Activated CD8-positive, alpha-beta memory T cell treated with anti-CD3 and anti-CD28 coated beads, Interleukin-2, amount 50 U/mL, for 24 hours (primary cell): Measurements from ENCODE around the gene WDFY2.
"Not testable (repeated sequence)": the region's sequence is repeated elsewhere in the genome, so short reads cannot be mapped to it uniquely, and the experiment has no call there.

Source experiments
- DNase-seq: peaks from one replicate; pipeline ENCODE4 v3.0.0-alpha.2; 2020; ENCODE audit errors: extremely low read depth

WDFY2 gene, protein sequence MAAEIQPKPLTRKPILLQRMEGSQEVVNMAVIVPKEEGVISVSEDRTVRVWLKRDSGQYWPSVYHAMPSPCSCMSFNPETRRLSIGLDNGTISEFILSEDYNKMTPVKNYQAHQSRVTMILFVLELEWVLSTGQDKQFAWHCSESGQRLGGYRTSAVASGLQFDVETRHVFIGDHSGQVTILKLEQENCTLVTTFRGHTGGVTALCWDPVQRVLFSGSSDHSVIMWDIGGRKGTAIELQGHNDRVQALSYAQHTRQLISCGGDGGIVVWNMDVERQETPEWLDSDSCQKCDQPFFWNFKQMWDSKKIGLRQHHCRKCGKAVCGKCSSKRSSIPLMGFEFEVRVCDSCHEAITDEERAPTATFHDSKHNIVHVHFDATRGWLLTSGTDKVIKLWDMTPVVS

DNA sequence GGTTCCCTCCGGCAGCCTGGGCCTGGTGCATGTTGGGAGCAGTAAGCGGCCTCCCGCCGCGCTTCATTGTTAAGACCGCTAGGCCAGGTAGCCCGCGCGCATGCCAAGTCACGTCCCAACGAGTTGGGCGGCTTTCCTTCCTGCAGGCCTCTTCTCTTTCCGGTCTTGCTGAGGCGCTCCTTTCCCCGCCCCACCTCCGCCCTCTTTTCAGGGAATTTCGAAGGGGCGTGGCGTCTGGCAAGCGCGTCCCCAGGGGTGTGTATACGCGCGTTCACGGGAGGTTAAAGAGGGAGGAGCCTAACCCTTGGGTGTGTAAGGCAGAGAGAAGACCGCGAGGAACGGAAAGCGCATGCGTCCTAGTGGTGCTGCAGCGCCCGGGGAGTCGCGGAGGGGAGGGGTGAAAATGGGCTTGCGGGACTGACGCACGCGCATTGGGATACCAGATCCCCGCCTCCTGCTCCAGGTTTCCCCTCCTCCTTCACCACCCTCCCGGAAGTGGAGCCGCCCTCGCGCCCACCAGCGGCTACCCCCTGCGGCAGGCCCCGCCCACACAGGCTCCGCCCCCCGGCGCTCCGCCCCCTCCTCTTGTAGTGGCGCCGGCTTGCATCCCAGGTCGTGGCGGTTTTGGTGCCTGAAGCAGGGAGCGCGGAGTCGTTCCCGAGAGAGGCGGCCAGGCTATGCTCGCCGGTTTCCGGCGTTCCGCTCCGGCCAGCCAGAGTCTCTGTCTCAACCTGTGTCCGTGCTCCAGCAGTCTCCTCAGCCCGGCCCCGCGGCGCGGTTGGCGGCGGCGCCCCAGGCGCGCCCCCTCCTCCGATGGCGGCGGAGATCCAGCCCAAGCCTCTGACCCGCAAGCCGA lies at the start of gene WDFY2:
TSS of gene WDFY2 (plus strand) at position 588 of the 856 bp plus-strand sequence. CDS start at position 814, 226 bp downstream.
- DNase-seq: peak; percentile 98

DNA sequence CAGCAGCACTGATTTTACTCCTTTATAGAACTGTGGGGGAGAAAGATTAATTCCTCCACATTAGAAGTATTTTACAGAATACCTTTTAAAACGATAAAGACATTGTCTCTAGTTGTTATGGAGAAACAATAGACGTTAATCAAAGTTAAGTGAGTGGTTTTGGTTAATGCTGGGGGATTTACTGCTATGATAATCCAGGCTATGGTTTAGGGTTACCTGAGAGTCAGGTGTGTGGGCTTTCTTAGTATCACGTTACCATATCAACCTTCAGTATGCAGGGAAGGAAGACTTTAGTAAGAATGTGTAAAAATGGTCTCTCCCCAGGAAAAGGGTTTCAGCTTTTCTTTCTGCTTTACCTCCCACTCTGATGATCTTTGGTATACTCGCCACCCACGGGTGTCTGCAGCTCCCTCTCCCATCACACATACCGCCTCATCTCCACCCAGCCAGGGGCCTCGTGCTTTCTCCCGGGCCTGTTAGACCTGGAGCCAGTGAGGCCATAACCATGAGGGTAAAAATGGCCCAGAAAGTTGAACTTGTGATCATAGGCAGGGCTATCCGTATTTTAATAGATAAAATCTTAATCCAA lies 45.6 kb upstream of the WDFY2 start:
- no peak for DNase-seq

DNA sequence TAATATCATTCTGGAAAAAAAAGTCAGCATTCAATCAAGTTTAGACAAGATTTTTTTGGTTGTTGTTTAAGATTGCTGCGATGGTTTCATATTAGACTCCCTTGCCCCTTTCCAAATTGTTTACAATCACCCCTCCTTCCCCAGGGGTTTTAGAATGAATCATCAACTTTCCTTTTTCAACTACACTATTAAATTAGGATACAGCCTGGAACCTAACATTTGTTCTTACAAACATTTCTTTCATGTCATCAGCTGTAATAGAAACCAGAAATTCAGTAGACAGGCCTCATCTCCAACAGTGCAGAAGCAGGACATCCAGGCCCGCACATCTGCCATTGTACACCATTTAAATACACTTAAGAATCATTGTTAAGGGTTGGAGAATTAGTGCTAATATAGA lies 44.4 kb upstream of the WDFY2 start:
- no peak for DNase-seq

DNA sequence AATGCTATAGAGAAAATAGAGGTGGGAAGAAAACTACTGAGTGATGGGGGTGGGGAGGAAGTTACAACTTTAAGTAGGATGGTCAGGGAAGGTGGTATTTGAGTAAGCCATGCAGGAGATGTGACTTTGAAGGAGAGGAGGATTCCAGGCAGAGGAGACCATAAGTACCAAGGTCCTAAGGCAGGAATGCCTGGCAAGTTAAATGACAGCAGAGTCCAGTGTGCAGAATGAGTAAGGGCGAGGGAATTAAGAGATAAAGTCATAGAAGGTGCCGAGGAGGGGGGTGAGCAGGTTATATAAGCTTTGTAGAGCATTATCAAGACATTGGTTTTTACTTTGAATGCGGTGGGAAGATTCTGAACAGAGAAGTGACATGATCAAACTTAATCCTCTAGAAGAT lies 43.2 kb upstream of the WDFY2 start:
- no peak for DNase-seq

DNA sequence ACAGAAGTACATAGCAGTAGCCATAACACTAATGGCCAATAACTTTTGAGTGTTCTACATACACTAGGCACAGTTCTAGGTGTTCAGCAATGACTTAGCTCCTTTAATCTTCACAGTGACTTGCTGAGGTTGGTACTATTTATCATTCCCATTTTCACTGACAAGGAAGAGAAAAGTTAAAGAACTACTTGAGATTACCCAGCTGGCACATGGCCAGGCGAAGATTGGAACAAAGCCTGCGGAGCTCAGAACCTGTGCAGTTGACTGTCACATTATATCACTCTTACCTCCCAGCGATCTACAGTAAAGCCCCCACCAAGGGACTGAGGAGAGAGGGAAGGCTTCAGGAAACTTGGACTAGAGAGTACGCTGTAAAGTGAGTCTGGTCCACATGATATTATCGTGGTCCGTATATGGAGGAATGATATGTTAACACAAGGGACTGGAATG lies 42.4 kb upstream of the WDFY2 start:
- DNase-seq: no peak

DNA sequence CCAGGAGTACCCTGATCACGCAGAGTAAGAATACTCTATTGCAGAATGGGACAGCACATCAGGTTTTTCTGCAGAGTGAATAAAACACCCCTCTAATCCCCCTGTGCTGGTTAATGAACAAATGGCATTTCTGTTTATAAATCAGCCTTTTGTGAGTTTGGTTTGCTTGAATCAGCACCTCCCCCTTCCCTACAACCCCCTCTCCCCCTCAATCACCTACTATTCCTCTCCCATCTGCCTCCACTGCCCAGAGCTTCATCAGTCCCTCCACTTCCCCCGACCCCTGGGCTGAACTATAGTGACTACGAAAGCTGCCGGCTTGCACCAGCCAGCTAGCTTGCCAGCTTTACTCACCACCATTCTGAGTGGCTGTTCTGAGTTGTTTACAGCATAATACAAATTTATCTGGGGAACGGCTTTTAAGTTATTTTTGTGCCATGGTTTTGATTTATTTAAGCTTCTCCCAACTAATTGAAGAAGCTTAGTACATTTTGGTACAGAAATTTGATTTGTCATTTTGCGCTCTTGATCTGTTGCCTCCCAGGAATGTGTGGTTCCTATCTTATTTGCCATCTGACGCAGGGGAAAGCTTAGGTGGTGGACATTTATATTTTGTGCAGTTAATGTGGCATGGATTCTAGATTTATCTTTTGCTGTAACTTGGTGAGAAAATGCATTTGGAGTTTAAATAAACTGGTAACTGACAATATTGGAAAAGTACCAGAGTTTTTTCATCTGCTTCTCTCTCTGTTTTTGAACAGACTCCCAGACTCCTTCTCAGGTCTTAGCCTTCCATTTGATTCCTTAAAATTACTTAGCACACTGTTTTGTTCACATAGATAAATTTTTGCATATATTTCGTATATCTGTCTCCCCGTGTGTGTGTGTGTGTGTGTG lies 41.7 kb upstream of the WDFY2 start:
- DNase-seq: no peak

DNA sequence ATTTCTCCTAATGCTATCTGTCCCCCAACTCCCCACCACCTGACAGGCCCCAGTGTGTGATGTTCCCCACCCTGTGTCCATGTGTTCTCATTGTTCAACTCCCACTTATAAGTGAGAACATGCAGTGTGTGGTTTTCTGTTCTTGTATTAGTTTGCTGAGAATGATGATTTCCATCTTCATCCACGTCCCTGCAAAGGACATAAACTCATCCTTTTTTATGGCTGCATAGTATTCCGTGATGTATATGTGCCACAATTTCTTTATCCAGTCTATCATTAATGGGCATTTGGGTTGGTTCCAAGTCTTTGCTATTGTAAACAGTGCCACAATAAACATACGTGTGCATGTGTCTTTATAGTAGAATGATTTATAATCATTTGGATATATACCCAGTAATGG lies 38.8 kb upstream of the WDFY2 start:
- DNase-seq: not testable (repeated sequence)

DNA sequence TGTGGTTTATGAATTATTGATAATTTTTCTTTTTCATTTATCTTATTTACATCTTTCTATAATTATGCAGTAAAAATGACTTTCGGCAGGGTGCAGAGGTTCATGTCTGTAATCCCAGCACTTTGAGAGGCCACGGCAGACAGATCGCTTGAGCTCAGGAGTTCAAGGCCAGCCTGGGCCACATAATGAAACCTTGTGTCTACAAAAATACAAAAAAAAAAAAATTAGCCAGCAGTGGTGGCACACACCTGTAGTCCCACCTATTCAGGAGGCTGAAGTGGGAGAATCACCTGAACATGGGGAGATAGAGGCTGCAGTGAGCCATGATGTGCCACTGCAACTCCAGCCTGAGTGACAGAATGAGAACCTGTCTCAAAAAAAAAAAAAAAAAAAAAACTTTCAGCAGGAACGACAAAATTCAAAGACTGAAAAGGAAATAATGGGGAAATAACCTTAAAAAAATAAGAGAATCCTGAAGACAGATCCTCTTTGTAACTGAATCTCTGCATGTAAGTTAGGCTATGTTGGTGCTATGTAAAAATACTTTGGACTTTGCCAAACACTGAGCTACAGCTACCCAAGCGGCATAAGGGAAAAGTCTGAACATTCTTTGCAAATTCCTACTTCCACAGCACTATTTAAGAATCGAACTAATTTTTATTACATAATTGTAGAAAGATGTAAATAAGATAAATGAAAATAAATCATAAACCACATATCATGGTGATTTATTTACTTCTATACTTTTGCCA lies 36.7 kb upstream of the WDFY2 start:
- no peak for DNase-seq

DNA sequence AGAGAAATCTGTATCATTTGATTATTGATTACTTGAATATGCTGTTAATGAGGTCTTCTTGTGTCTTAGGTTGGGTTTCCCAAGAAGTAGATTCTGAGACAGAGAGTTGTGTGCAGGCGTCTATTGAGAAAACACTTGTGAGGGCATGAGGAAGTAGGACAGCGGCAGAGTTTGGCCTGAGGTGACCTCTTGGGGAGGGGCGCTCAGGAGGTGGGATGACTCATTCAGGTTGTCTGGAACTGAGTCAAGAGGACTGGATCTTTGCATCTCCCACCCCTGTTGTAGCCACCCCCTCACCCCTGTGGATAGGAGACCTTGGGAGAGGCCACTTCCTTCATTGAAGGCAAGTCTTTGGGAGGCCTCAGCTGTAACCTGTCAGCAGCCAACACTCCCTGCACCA lies 35.2 kb upstream of the WDFY2 start:
- DNase-seq: no peak

DNA sequence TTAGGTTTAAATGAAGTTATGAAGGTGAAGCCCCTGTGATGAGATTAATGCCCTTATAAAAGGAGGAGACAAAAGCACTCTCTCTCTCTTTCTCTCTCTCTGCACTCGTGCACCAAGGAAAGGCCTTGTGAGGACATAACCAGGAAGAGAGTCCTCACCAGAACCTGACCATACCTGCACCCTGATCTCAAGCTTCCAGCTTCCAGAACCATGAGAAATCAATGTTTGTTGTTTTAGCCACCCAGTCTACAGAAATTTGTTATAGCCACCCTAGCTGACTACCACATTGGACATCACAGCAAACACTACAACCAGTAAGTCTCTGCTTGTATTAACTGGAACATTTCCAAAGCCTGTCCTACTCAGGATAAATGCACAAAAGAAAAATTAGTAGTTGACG lies 34.7 kb upstream of the WDFY2 start:
- DNase-seq: no peak

DNA sequence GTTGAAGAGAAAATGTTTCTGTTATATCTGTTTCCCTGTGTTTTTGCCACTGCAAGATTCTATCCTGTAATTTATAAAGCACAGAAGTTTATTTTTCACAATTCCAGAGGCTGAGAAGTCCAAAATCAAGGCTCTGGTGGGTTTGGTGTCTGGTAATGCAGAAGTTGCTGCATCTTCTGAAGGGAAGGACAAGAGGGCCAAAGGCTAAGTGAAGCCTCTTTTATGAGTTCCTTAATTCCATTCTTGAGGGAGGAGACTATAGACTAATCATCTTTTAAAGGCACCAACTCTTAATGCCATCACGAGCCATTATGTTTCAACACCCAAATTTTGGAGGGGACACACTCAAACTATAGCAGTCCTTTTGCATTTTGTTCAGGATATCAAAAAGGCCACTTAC lies 34.1 kb upstream of the WDFY2 start:
- no peak for DNase-seq

DNA sequence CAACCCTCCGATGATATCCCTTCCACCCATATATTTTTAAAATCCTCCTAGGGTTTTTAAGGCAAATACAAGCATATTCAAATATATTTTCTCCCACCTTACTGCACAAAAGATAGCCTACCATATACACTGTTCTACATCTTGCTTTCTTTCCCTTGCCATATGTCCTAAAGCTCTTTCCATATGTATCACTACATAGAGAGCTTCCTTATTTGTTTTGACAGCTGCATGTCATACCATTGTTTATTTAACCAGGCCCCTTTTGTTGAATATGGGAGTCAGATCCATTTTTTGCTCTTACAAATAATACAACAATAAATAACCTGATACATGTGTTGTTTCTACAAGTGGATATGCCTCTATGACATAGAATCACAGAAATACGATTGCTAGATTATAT lies 32.8 kb upstream of the WDFY2 start:
- DNase-seq: no peak

DNA sequence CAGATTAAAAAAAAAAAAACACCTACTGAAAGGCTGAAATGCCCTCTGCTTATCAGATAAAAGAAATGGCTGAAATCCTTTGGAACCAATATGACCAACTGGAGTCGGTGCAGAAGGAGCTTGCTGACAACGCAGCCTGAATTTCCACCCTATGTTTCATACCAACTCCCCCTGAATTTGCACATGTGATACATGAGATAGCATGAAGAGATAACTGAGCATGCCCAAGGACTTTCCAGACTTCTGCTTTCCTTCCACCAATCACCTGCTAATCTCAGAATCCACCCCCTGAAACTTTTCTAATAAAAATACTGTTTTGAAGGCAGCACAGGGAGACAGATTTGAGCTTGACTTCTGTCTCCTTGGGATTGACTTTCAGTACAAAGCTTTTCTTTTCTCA lies 32.2 kb upstream of the WDFY2 start:
- no peak for DNase-seq

DNA sequence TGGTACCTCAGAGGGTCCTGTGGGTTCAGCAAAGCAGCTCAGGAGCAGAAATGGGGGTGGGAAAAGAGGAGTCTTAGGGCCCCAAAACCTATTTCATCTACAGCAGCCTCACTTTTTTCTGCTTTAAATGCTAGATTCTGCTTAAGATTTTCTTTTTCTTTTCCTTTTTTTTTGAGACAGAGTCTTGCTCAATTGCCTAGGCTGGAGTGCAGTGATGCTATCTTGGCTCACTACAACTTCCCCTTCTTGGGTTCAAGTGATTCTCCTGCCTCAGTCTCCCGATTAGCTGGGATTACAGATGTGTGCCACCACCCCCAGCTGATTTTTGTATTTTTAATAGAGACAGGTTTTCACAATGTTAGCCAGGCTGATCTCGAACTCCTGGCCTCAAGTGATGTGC lies 30.7 kb upstream of the WDFY2 start:
- DNase-seq: no peak

DNA sequence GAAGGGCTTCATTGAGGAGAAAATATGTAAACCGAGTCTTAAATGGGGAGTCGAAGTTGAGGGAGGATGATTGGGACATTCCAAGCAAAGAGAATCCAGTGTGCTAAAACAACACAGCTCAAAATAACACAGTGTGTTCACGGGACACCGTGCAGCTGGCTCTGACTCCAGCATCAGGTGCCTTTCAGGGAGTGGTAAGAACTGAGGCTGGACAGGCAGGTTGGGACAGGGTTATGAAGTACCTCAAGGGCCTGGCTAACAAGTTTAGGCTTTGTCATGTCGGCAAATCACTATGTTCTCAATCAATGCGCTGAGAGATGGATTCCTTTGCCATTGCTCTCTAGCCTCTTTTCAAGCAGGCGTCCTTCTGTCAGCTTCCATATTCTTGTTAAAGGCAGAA lies 27.5 kb upstream of the WDFY2 start:
- no peak for DNase-seq

DNA sequence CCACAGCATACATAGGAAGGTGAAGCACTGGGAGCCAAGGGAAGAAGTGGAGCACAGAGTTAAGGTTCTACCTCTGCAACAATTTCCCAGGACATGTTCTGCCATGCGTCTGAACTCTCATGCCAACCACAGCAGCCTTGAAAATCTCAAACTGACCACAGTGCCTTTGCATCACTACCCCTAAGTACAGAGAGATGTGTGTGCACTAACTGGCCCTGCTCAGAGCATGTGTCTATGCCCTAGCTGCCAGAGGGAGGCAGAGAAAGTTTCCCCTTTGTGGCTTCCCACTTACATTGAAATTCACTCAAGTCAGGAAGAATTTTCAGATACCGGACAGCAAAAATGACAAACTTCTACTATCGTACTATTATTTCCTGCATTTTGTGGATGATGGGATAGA lies 26.8 kb upstream of the WDFY2 start:
- DNase-seq: no peak

DNA sequence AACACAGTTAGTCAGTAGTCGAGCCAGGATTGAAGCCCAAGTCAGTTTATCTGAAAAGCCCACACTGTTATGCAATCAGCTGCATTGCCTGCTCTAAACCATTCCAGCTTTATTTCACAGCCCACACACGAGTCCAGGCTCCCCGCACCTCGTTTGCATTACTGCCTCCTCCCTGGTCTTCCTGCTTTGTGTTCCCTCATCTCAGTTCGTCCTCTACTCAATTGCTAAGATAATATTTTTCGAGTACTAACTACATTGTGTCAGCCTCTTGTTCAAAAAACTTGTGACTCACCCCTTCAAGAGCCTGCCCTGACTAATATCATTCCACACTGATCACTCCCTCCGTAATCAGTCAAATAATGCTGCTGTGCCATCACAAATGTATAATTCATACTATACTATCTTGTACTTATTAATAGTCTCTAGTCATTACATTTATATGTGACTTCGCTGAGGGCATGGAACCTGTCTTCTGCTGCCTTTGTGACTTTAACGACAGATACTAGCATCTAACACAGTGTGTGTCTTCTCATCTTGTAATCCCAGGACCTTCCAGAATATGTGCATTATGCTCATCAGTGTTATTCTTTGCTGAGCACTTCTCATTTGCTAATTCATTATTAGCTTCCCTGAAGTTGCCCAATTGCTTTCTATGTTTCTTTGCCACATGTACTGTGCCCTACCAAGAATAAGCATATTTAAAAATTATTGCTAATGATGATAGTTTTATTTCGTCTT lies 26.2 kb upstream of the WDFY2 start:
- no peak for DNase-seq

DNA sequence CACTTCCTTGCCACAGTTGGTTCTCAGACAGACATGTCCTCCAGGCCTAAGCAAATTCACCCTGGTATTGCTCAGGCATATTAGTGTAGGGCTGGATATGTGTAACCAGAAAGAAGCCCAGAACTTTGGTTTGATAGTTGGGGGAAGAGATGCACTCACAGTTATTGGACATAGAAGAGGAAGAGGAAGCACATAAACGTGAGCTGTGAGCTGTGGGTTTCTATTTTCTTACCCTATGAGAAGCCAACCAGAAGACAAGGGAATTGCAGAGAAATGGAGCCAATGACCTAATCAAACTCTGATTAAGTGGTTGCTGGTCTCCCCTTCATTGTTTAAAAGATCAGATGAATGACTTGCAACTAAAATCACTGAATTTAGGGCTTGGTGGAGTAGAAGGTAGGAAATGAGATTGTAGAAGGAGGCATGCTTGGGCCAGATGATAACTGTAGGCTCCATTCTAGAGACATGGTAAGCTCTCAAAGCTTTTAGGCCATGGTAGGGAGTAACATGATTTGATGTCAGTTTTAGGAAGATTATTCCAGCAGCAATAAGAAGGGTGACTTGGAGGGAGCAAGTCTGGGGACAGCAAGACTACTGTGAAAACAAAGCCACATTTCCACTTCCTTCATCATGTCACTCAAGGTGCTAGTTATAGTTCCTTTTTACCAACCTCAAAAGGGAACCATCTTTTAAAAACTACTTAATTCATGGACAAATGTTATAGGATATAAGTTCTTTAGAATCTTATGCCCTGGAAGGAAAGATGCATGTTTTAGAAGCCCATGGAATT lies 24.1 kb upstream of the WDFY2 start:
- no peak for DNase-seq

DNA sequence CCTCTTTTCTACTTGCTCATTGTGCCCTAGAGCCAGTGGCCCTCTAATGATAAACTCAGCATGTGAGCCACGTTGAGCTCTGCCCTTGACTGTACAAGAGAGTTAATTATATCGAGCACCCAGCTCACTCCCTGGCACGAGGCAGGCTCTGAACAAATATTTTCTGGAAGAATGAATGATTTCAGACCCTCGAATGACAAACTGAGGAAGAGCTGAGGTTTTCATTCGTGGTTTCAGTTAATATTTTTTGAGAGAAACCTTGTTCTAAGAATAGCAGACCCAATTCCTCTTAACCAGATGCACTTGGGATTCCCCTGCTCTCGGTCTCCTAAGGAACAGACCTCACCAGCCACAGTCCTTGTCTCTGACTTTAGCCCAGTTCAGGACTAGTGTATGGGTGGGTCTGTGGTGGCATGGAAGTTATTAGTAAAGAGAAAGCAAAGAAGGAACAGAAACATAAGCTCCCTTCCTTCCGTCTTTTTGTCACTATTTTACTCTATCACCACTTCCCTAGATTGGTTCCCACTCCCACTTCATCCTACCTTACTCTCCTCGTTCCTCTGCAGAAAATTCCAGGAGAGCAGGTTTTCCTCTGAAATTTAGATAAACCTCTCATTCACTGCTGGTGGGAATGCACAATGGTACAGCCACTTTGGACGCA lies 22.1 kb upstream of the WDFY2 start:
- no peak for DNase-seq
